Inferior parietal cortex (tissue), 1 donor: ENCODE data around the gene POMGNT2.

Source experiments
- DNase-seq: peaks from one replicate; pipeline ENCODE4 v3.0.0-alpha.2; 2016; ENCODE audit errors: extremely low spot score

The POMGNT2 gene

DNA sequence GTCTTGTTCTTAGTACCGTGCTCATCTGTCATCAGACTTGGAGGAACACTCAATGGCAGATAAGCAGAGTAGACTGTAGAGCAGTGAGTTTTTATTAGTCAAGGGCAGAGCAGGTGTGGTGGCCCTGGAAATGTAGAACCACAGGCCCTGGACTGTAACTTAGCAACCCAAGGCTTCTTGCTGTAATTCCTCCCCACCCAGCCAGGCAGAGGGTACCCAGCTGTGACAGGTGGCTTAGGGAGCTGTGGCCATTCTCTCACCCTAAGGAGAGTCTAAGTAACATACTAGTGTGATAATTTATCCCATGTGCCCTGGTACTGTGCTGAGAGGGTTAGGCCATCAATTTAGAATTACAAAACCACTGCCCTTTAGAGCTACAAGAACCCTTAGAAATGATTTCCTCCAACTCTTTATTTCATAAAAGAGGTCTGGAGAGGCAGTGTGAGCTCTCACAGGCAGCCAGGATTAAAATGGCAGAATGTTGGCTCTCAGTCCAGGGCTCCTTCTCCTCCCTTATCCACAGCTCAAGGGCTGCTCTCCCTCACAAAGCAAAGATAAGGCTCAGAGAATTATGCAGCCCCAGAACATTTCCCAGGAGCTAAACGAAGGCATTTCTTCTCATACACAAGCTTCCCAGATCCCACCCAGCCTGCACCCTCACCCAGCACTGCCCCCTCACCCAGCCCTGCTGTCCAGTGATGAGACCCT, 3.0 kb downstream of the POMGNT2 start:
- no peak for DNase-seq

DNA sequence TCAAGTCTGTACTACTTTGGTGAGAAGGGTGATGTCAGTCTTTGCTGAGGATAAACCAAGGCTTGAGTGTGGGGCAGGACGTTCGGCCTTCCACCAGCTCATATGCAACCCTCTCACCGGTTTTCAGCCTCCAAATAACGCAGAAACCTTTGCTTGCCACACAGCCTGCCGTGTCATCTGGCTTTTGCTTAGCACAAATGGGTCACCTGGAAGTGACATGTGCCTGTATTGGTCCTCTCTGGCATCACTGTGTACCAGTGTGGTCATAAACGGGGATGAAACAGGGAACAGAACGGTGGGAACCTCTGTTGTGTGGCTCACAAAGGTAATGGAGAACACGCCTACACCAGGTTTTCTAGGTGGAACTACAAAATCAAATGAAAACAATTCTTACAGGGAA, 7.1 kb downstream of the POMGNT2 start:
- DNase-seq = no peak

DNA sequence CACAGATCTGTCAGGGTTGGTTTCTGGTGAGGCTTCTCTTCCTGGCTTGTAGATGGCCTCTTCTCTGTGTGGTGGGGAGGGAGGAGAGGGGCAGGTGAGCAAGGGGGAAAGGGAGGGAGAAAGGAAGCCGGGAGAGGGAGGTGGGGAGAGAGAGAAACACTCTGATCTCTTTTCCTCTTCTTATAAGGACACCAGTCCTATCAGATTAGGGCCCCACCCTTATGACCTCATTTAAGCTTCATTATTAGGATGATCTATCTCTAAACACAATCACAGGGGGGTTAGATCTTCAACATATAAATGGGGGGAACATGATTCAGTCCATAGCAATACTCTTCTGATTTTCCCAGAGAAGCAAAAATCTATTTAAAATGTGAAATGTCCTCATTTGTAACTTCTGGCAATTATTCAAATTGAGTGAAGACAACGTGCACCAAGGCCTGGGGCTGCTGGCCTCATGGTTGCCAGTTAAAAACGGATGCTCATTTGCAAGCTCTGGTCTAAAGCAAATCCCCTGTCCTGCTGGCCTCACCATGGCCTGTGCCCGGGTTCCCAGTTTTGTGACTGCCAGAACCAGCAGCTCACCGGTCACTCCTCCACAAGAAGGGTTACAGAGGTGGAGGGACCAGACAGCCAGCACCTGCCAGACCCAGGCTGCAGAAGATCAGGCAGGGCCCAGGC, 8.3 kb downstream of the POMGNT2 start:
- DNase-seq = no peak

DNA sequence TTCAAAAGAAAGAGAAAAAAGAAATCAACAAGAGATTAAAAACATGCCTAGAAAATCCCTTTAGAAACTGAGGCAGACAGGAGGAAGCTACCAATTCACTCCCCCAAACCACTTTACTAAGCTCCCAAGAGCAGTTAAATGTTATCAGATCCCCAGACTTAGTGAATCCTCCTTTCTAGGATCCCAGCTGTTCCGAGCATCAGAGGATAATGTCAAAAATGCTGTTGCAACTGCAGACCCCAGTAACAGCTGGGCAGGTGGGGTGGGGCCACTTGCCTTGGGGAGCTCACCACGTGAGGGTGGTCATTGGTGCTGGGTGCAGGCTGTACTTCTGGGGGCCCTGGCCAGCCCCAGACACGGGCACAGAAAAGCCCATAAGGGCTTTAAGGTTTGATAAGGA, 9.1 kb downstream of the POMGNT2 start:
- no peak for DNase-seq

DNA sequence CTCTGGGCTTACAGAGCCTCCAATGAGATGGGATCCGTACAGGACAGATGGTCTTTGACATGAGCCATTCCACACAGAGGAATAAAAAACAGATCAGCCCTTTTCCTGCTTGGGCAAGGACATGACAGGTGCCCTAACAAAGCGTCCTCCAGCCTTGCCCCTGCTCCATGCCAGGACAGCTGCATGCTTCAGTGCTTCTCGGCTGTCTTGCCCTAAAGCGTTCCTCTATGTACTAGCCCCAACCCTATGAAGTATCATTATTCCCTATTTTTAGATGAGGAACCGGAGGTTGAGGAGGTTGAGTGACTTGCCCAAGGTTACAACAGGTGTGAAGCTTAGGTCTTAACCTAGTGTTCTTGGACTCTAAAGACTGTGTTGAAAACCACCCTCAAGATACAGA, 10.5 kb downstream of the POMGNT2 start:
- DNase-seq = no peak

DNA sequence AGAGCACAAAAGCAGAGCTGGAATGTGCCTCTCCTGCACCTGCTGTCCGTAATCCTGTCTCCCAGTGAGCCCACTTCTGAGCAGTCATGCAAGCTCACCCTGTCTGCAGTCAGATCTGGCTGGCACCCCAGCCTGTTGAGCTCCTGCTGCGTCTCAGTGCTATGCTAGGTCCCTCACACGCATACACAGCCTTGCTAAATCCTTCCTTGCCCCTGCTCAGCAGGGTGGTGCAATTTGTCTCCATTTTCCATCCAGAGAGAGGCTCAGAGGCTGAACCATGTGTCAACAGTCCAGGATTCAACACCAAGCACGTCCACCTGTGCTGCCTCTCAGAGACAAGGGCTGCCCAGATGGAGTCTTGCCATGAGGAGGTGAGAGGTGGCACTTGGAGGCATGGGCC, 11.0 kb downstream of the POMGNT2 start:
- no peak for DNase-seq

DNA sequence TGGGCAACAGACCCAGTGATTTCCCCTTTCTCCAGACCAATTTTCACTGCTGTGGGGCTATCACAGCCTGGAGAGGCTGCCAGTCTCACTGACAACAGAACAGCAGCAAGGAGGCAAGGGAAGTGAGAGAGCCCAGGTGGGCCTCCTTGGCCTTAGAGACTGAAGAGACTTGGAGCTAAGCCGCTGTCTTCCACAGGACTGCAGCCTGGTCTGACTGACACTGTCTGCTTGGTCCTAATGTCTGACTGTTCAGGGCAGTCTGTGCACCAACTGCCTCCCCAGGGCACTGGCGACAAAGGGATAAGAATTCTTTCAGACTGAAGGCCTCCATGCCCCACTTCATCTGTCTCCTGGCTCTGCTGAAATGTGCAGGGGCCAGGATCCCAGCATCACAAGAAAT, 11.5 kb downstream of the POMGNT2 start:
- DNase-seq = no peak

DNA sequence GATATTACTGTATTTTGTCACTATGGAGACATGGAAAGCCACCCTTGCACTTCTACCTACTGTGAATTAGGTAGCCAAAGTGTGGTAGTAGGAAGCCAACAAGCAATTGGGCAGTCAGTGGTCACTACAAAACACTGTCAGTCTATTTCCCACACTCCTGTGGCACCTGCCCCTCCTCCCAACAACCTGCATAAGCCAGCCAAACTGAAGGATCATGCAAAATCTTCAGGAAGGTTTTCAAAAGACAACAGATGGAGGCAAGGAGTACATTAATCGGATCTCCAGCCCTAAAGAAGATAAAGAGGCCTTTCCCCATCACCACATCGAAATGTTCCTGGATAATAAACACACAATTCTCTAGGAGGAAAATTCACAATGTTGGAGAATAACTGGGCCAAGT, 11.9 kb downstream of the POMGNT2 start:
- DNase-seq = no peak

DNA sequence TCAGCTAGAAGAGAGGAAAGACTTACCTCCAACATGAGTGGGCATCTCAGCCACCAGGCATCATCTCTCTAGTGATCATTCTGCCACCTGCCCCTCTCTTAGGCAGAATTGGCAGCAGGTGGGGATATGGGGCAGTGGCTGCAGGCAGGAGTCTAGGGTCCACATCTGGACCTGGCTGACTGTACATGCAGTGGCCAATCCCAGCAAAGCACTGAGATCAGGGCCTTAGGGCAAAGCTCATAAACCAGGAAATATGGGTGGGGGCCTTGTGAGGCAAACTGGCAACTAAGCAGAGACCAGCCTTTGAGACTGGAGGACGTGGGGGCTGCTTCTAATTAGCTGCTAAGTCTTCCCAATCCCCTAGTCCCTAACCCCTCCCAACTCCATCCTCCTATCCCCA, 12.9 kb downstream of the POMGNT2 start:
- DNase-seq = no peak

DNA sequence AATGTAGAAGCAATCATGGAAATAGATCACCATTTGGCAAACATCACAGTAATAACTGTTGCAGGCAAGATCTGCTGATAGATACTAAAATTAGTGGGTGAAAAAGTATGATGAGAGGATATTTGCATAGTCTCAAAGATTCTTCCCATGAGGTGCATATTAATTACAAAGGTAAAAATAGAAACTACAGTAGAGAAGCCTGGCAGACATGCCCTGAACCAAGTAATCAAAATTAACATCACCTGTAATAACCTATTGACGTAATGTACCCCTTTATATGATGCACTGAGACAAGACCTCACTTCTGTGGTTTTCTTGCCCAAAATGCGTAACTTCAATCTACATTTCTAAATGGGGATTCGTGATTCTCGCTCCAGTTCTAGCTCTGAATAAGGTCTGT, 14.4 kb downstream of the POMGNT2 start:
- DNase-seq = no peak

DNA sequence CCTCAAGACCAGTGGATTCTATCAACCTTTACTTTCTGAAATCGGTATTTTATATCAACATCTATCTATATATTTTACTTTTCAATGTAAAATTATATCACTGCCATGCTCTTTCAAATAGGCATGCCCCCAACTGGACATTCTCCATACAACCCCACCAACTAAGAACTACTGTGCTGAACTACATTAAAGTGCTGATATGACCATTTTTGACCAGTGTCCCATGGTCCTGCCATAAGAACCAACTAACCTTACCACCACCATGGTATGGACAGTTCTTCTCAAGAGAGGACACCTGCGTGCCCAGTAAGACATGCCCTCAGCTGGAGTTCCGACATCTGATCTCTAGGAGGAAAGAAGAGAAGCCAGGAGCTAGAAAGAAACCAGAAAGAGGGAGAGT, 15.6 kb downstream of the POMGNT2 start:
- no peak for DNase-seq

DNA sequence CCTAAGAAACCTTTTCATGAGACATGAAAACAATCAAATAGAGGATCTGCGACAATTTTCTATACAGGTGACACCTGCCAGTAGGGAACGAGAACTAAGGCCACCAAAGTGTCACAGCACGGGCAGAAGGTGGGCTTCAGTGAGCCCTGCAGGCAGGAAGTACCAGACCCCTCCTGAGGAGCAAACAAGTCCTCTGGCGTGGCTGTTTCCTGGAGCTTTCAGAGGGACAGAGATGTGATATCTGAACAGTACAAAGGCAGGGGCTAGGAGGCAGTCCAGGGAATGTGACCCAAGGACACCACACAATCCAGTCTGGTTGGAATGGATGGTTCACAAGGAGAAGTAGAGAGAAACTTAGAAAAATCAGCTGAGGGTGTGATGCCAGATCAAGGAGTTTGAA, 16.8 kb downstream of the POMGNT2 start:
- DNase-seq = no peak

DNA sequence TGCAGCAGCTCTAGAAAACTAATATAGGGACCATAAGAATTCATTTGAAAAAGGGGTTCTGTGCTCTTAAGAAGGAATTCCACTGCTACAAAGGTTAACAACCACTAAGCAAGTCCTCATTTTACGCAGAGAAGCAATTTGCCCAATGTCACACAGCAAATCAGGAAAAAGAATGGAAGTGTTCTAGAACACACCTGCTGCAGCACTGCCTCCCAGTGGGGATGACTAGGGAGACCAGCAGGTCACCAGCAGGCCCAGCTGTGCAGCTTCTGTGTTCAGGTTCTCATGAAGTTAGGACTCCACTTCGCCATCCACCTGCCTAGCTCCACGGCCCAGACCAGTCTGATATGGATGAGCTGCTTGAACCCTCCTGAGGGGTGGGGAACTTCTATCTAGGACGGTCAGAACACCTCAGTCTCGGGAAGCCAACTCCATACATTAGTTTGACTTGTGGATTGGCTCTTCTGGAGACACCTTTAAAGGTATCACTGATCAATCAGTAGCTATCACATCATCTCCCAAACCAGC, 18.6 kb downstream of the POMGNT2 start:
- DNase-seq = no peak

DNA sequence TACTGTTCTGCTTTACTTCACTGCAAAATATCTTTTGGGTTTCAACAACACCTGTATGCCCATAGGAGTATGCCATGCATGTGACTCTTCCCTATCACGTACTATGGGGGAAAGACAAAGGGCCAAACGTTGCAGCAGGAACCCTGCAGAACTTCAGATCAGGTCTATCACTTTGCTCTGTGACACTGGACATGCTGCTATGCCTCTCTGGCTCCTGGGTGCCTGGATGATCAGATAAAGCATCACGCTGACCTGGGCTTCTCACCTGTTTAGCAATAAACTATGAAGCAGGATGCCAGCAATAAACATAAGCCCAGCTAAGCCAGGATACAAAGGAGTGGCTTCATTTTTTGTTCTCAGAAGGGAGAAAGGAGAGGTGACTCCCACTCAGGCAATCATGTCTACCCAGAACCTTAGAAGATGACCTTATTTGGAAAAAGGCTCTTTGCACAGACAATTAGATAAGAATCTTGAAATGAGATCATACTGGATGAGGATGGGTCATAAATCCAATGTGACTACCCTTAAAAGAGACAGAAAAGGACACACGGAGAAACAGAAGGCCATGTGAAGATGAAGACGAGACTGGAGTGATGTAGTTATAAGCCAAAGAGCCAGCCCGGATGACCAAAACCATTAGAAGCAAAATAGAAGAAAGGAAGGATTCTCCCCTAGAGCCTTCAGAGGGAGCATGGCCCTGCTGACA, 19.3 kb downstream of the POMGNT2 start:
- DNase-seq = no peak

DNA sequence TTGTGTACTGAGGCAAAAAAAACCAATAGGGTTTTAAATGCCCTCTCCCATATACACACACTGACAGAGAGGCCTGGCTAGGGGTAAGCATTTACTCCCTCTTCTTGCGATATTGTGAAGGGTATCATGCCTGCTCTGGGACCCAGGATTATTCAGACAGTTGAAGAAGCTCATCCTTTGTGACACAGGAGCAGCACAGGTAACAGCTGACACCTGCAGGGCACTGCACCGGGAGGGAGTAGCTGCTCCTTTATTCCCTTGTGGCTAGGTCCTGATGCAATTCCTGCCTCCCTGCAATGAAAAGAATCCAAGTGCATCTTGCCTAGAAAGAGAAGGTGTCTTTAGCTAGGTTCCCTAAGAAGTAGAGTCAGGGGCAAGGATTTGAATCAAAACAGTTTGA, 23.4 kb downstream of the POMGNT2 start:
- no peak for DNase-seq

DNA sequence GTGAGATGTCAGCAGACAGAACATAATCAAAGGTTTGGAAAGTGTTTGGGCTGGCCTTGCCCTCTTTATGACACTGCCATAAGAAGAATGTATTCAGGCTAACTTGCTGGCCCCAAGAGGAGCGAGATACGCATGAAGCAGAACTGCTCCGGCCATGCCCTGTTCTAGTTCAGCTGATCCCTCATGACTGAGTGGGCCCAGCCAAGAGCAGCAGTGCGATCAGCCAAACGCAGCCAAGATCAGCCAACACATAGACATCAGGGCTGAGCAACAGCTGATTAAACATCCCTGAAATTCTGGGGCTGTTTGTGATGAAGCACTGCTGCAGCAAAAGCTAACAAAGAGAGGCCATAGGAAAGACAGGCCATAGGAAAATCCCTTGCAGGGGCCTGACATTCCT, 24.1 kb downstream of the POMGNT2 start:
- no peak for DNase-seq

DNA sequence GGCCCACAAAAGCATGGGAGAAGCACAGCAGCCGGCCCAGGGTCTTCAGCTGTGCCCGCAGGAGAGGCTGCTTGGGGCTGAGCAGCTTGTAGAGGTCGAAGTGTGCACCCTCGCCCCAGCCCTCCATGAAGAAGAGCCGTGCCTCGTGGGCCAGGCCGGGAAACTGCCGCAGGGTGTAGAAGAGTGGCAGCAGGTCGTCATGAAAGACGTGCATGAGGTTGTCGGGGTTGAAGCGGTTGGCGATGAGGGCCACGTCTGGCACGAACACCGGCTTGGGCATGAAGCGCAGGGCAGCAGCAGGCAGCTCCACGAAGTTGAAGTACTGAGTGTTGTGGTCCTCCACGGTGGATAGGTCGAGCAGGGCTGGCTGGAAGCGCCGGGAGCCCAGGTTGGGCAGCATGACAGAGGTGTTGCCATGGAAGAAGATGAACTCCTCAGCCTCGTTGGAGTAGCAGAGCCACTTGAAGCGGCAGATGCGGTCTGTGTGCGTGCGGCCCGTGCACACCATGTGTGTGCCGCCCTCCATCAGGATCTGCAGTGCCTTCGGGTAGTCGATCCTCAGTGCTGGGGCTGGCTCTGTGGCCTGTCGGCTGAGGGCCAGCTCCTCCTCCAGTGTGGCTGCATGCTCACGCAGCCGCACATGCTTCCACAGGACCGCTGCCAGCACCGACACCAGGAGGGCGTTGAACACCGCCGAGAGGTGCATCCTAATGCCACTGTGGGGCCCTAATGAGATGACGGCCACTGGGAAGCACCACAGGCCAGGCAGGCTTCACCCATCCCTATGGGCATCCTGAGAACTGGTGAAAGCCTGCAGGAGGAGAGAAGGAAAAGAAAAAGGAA, 24.9 kb downstream of the POMGNT2 start:
- DNase-seq = no peak

DNA sequence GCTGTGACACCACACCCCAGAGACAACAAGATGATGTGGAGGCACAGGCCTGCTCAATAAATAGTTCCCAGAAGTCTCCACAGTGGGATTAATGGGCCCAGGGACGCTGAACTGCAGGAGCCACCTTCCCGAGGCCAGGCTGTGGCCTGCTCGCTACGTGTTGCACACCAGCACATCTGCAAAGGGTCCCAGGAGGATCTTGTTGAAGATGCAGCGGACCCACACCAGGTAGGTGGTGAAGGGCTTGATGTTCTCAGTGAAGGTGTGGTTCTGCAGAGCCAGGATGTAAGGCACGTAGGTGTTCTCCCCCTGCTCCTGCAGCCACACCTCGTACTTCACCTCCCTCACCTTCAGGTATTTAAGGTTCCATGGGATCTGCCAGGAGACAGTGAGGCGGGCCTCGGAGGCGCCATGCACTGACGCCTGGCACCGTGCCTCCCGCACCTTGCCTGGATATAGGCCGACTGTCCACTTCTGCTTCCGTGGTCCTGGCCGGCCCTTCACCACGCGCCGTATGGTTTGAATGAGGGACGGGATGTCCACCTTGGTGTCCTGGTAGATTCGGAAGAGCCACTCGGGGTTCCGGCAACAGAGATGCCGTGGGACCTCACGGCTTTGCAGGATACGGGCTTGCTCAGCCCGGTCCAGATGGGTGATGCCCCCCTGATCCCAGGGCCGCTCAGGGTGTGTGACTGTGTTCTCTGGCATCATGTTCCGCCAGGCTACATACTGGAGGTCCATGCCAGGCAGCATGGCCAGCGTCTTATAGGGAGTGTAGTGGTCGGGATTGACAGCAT, 26.1 kb downstream of the POMGNT2 start:
- DNase-seq = no peak

DNA sequence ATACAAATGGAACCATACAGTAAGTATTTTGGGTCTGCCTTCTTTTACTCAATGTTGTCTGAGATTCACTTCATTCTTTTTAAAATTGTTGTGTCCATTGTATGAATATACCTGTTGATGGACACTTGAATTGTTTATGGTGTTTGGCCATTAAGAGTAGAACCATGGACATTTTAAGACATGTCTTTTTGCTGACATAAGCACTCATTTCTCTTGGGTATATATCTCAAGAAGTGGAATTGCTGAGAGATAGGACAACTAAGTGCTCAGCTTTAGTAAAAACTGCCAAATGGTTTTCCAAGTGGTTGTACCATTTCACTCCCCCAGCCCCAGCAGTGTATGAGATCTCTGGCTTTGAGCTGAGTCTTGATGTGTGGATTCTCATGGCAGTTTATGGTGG, 28.2 kb downstream of the POMGNT2 start:
- no peak for DNase-seq

DNA sequence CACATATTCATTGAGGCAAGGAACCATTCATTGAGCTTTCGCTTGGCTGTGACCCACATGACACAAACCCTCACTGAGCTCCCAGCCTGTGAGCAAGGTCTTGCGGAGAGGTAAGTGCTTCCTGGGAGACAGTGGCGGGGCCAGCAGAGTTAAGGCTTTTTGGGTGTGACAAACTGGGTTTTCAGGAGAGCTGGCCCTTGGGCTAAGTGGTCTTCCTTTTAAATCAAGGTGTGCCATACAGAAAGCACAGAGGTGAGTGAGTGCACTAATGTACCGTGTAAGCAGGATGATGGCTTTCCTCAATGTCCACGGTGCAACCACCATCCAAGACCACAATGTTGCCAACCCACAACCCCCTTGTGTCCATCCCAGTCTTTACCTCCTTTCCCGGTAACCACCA, 28.6 kb downstream of the POMGNT2 start:
- no peak for DNase-seq

DNA sequence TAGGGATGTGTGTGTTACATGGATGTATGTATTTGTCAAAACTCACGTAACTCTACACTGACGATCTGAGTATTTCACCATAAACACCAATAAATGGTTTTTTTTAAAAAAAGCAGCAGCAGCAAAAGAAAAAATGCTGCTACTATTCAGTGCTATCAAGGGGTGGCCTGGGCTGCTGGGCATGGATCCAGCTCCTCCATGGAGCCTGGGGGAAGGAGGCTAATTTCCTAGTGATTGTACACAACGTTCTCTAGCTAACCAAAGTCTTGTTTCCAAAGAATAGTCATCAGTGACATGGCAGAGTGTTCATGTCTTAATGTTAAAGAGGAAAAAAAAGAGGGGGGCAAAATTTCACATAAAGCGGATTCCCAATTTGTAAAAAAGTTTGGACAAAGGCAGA, 29.0 kb downstream of the POMGNT2 start:
- no peak for DNase-seq
